Natural killer cell treated with Interleukin-12 subunit alpha and Interleukin-12 subunit beta and Interleukin-15 and Interleukin-18, amount 100 ng/mL, for 72 hours (primary cell): ENCODE data around the gene TBC1D7. TPM values are rescaled to one million over a fixed set of nuclear protein-coding genes. Genes with fewer than 3 reads are reported as not detected.
A peak's percentile ranks its signal among the peaks of the same experiment; 100 is the strongest.

Source experiments
- ATAC-seq, 2 donors: fragments of 150-1000 bp; cut with Tn5 transposase in 1 of 2; sonication (Bioruptor Pico), chemical (Tn5 transposase) in 1 of 2; 2 replicates each; pipeline ENCODE4 v1.10.0; 2021
- DNase-seq: peaks from one replicate; pipeline ENCODE4 v3.0.0; 2022; ENCODE audit warnings: low spot score
- H3K27ac Mint-ChIP-seq, 2 donors: 1 replicate in 1 of 2; 2 replicates in 1 of 2; pipeline ENCODE4 v1.8.0; 2022; ENCODE audit warnings: mixed read lengths in 2 of 2, mild to moderate bottlenecking in 1 of 2, moderate library complexity in 1 of 2
- H3K27me3 Mint-ChIP-seq, 2 donors: 1 replicate in 1 of 2; 2 replicates in 1 of 2; pipeline ENCODE4 v1.8.0; 2022; ENCODE audit warnings: mixed read lengths in 2 of 2
- H3K36me3 Mint-ChIP-seq: one replicate; pipeline ENCODE4 v1.8.0; 2022; ENCODE audit warnings: mixed read lengths
- H3K4me1 Mint-ChIP-seq, 2 donors: 1 replicate in 1 of 2; 2 replicates in 1 of 2; pipeline ENCODE4 v1.8.0; 2022; ENCODE audit warnings: low read depth in 2 of 2, mixed read lengths in 2 of 2, mild to moderate bottlenecking in 1 of 2
- H3K4me3 Mint-ChIP-seq: one replicate; pipeline ENCODE4 v1.8.0; 2022; ENCODE audit warnings: mixed read lengths
- H3K9me3 Mint-ChIP-seq: 2 replicates; pipeline ENCODE4 v1.8.0; 2022; ENCODE audit warnings: mixed read lengths
- total RNA-seq, 2 donors: library from RNA; stranded (reverse); gene quantifications; one replicate each; pipeline ENCODE4 v1.2.3, GENCODE V29; 2022

Gene TBC1D7
- total RNA-seq, 2 donors from 2014 or later, result 21.8 to 23.4 TPM

DNA sequence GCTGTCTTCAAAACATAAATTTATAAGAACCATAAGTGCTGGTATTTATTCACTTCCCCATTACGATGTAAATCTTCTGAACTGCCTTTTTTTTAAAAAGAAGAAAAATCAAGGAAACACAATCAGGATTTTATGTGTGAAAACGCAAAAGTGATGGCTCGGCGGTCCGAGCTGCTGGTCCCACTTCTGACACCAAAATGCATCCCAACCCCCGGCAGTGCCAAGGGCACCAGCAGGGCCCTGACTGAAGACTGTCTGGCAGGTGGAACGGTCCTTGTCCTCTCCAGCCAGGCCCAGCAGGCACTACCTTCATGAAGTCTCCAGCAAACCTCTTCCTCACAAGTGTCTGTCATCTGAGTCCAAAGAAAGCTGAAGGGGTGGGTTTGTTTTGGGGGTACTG lies 41.2 kb downstream of the TBC1D7 start:
- H3K4me3 Mint-ChIP-seq, result no peak overlapping the region
- peaks cover 0 to 4% of the 10 kb centered on the region in 2 donors for H3K4me1 Mint-ChIP-seq
- H3K27ac Mint-ChIP-seq, result no peak overlapping the region
- no peaks in the 10 kb centered on the region for H3K27me3 Mint-ChIP-seq
- H3K9me3 Mint-ChIP-seq, result no peaks in the 10 kb centered on the region
- H3K36me3 Mint-ChIP-seq, result no peaks in the 10 kb centered on the region
- no peak for DNase-seq
- no peak for ATAC-seq

DNA sequence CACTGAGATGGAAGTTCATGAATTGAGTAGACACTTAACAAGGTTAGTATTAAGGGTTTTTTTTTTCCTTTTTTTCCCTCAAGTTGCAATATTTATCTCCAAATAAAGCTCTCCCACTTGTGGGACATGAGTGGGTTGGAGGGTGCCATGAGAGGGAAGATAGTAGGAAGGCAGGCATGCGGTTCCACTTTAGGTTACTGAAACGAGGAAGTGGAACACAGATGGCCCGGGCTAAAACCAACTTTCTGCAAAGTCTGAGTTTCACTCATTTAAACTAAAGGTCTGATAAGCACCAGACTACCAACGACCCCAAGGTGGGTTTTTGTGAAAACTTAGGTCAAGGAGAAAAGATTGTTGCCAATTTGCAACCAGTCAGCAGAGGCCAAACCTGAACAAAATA lies 42.2 kb downstream of the TBC1D7 start:
- Mint-ChIP-seq H3K4me3 (no peak overlapping the region), H3K9me3 (no peaks in the 10 kb centered on the region), H3K27ac (no peak overlapping the region), H3K4me1 (peaks cover 0 to 4% of the 10 kb centered on the region in 2 donors), H3K36me3 (no peaks in the 10 kb centered on the region), H3K27me3 (no peaks in the 10 kb centered on the region)
- DNase-seq (no peak), ATAC-seq (no peak)

DNA sequence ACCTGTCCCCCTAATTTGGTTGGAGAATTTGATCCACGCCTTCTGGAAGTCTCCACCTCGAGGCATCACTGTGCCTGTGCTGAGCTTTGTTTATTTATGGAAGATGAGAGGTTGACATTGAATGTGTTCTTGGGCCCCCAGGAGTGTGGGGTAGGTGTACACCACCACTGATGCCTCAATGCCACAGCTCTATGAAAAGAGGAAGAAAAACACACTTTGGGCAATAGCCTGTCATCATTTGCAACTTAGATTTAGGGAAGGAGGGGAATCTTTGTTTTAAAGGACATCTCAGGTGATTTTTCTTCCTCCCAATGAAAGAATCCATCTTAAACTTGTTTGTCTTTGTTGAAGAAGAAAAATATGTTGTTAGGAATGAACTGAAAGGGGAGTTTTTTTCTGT lies 42.6 kb downstream of the TBC1D7 start:
- no peaks in the 10 kb centered on the region for H3K27me3 Mint-ChIP-seq
- no peak for ATAC-seq
- H3K4me1 Mint-ChIP-seq, result peaks cover 0 to 4% of the 10 kb centered on the region in 2 donors
- DNase-seq, result no peak
- H3K36me3 Mint-ChIP-seq, result no peaks in the 10 kb centered on the region
- H3K4me3 Mint-ChIP-seq, result no peak overlapping the region
- no peaks in the 10 kb centered on the region for H3K9me3 Mint-ChIP-seq
- H3K27ac Mint-ChIP-seq, result peak overlapping the region in 1 of 2 donors; percentile 18

DNA sequence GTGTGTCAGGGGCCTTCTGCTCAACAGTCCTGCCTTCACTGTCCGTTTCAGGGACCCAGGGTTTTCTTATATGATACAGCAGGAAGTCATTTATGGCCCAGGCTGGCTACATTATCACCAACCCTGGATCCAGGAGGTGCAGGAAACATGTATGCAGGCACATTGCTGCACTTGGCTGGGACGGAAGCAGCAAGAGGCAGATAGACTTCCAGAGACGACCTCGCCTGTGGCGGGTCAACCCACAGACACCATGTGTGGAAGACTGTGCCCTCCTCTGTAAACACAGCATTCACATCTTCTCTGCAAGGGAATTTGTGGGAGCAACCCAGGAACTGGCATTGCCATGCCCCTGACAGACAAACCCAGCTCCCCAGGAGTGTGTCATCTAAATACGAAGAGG lies 43.7 kb downstream of the TBC1D7 start:
- H3K36me3 Mint-ChIP-seq, result no peaks in the 10 kb centered on the region
- H3K27ac Mint-ChIP-seq, result no peak overlapping the region
- H3K9me3 Mint-ChIP-seq, result no peaks in the 10 kb centered on the region
- ATAC-seq, result no peak
- H3K4me3 Mint-ChIP-seq, result no peak overlapping the region
- DNase-seq, result no peak
- peaks cover 0 to 4% of the 10 kb centered on the region in 2 donors for H3K4me1 Mint-ChIP-seq
- H3K27me3 Mint-ChIP-seq, result no peaks in the 10 kb centered on the region

DNA sequence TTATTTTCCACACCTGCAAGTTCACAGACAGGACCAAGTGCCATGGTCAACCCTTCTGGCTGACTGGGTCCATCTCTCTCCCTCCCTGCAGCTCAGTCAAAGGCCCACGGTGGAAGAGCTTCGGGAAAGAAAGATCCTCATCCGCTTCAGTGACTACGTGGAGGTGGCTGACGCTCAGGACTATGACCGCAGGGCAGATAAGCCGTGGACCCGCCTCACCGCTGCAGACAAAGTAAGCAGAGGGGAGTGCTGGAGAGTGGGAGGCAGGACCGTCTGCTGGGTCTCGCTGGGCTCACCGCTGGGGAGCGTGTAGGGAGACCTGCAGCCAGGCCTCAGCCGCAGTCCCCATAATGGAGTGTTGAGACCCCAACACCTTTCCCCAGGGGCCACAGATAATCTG lies 45.0 kb downstream of the TBC1D7 start:
- peak in 1 of 2 donors; percentile 36 for ATAC-seq
- H3K4me1 Mint-ChIP-seq, result peaks cover 0 to 4% of the 10 kb centered on the region in 2 donors
- H3K36me3 Mint-ChIP-seq, result no peaks in the 10 kb centered on the region

DNA sequence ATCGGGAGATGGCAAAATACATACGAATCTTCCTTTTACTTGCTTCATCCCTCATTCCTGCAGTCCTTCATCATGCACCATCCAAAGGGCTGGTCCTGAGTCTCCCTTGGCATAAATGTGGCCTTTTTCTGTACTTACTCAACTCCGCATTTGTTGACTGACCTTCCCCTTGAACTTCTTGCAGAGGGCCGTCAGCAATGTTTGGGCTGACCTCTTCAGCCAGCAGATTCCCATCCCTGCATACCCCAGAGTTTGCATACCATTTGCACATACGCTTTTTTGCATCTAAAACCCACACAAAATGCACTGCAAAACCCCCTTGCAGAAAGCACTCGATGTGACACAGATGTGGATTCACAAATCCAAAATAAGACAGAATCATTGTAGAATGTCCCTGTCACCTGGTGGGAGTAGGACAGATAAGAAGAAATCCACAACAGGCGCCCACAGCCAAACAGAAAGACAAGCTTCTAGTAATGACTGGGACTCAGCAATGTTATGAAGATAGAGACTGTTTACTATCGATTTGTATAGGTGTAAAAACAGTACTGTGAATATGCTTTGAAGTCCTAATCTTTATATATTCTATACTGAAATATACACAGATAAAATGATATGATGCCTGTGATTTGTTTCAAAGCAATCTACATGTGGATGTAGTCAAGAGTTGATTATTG lies 45.8 kb downstream of the TBC1D7 start:
- ATAC-seq (no peak), DNase-seq (no peak)
- Mint-ChIP-seq H3K9me3 (no peaks in the 10 kb centered on the region), H3K36me3 (no peaks in the 10 kb centered on the region), H3K27me3 (no peaks in the 10 kb centered on the region), H3K4me1 (peaks cover 0 to 8% of the 10 kb centered on the region in 2 donors), H3K4me3 (no peak overlapping the region), H3K27ac (no peak overlapping the region)

More for the DNA sequence above, 45.0 kb downstream of the TBC1D7 start:
- Mint-ChIP-seq H3K27me3 (no peaks in the 10 kb centered on the region), H3K4me3 (no peak overlapping the region), H3K9me3 (no peaks in the 10 kb centered on the region), H3K27ac (no peak overlapping the region)
- DNase-seq, result no peak

DNA sequence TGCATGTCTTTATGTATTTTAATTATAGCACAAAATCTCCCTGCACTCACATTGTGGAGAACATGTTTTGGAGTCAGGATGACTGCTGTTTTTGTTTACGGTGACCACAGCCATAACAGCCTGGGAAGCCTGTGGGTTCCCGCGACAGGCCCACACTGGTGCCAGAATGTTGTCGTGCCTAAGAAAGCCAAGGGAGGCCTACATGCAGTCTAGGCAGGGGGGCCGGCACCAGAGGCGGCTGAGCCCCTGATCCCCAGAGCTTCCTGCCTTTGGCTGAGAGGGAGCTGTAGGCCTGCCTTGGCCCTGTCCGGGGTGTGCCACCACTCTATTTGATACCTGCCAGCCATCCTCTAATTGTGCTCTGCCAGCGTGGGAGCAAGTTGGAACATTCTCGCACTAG lies 46.7 kb downstream of the TBC1D7 start:
- DNase-seq (no peak), ATAC-seq (no peak)
- Mint-ChIP-seq H3K27ac (no peak overlapping the region), H3K4me3 (no peak overlapping the region), H3K27me3 (no peaks in the 10 kb centered on the region), H3K4me1 (peaks cover 0 to 10% of the 10 kb centered on the region in 2 donors), H3K9me3 (no peaks in the 10 kb centered on the region), H3K36me3 (no peaks in the 10 kb centered on the region)

DNA sequence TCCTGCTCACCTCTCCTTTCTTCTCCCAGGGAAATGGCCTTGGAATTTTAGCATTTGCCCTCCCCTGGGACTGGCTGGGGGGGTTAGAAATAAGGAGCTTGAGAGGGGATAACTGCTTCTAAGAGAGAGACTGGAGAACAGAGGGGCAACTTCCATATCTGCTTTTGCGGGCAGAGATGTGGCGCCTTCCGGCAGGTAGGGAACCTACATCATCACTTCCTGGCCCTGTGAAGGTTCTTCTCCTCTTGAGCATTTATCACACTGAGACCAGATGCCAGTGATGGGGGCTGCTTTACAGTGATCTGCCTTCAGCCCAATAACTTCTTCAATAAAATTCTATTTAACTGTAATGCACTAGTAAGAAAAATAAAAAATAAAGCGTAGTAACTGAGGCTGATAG lies 48.1 kb downstream of the TBC1D7 start:
- Mint-ChIP-seq H3K36me3 (no peaks in the 10 kb centered on the region), H3K27me3 (no peaks in the 10 kb centered on the region), H3K9me3 (no peaks in the 10 kb centered on the region), H3K4me3 (no peak overlapping the region), H3K4me1 (peaks cover 0 to 10% of the 10 kb centered on the region in 2 donors), H3K27ac (no peak overlapping the region)
- ATAC-seq (no peak), DNase-seq (no peak)

DNA sequence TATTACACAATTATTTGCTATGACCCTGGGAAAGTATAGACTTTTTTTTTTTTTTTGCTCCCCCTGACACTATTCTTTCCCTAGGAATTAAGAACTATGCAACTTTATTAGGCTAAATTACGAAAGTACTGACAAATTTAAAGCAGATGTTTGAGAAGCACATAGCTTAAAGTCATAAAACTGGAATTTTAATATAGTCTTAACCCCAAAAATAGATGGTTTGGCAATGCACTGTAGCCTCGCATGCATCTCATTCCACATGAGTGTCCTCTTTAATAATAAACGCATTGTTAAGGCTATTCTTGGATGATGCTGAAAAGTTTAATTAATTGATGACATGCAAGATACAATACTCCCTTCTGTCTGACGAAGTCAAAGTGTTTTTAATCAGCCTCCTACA lies 49.3 kb downstream of the TBC1D7 start:
- no peak overlapping the region for H3K4me3 Mint-ChIP-seq
- H3K36me3 Mint-ChIP-seq, result no peaks in the 10 kb centered on the region
- H3K27ac Mint-ChIP-seq, result no peak overlapping the region
- ATAC-seq, result no peak
- no peak for DNase-seq
- peaks cover 0 to 1% of the 10 kb centered on the region in 2 donors for H3K27me3 Mint-ChIP-seq
- H3K4me1 Mint-ChIP-seq, result peaks cover 6 to 9% of the 10 kb centered on the region in 2 donors
- no peaks in the 10 kb centered on the region for H3K9me3 Mint-ChIP-seq

DNA sequence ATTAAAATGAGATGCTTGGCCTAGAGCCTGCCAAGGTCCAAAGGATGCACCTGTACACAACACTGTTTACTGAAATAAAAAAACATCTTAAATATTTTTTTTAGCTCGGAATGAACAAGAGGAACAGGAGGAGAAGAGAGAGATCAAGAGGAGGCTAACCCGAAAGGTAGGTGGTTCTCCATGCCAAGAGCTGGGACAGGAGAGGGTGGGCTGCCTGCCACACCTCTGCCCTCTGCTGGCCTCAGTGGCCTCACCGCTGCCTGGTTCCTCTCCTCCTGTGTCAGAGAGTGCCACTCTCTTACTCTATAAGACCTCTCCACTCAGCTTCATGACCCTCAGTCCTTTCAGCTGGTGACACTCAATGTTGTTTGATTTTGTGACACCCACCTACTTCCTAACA lies 50.2 kb downstream of the TBC1D7 start:
- no peak for DNase-seq
- H3K4me1 Mint-ChIP-seq, result peaks cover 15 to 17% of the 10 kb centered on the region in 2 donors
- H3K36me3 Mint-ChIP-seq, result no peaks in the 10 kb centered on the region

DNA sequence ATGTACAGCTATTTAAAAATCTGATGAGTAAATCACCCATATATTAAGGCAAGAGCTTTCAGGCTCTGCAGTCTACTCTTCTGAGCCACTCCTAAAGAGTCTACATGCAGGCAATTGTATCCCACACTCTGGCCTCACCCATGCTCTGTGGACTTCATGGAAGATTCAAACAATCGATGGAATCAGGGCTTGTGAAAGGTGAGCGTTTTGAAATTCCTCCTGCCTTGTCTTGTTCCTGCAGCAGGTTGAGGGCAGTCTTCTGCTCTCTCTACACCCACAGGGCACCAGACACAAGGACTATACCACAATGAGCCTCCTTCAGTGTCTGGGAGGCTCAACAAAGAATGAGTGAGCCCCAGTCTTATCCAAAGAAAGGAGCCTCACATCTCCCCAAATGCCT lies 51.1 kb downstream of the TBC1D7 start:
- Mint-ChIP-seq H3K4me3 (no peak overlapping the region), H3K9me3 (no peaks in the 10 kb centered on the region), H3K36me3 (no peaks in the 10 kb centered on the region), H3K27ac (no peak overlapping the region), H3K4me1 (peaks cover 18% of the 10 kb centered on the region in 2 donors), H3K27me3 (peaks cover 2 to 7% of the 10 kb centered on the region in 2 donors)
- DNase-seq (no peak), ATAC-seq (no peak)

More for the DNA sequence above, 50.2 kb downstream of the TBC1D7 start:
- H3K27me3 Mint-ChIP-seq, result peaks cover 0 to 6% of the 10 kb centered on the region in 2 donors
- H3K9me3 Mint-ChIP-seq, result no peaks in the 10 kb centered on the region
- no peak for ATAC-seq
- no peak overlapping the region for H3K27ac Mint-ChIP-seq
- H3K4me3 Mint-ChIP-seq, result no peak overlapping the region

DNA sequence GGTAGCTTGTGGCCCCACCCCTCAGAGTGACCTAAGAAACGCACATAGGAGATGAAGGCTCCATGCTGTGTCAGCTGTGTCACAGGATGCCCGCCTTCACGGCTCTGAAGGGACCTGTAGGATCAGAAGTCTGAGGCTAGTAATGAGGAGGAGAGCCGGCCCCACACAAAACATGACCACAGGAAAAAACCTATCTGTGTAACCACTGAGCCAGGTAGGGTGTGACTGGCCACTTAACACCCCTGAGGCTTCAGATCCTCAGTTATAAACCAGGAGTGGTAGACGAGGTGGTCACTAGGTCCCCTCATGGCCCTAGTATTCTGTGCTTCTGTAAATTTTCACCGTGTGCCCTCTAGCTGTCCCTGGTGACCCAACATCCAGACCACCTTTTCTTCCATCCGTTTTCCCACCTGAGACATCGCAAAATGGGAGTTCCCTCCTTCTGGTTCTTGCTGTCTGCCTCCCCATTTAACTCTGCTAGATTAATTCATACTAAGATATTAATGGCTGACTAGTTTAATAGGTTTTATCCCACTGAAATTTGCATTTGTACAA lies 52.8 kb downstream of the TBC1D7 start:
- H3K4me1 Mint-ChIP-seq, result peaks cover 18 to 19% of the 10 kb centered on the region in 2 donors
- no peak for DNase-seq
- no peak overlapping the region for H3K27ac Mint-ChIP-seq
- no peaks in the 10 kb centered on the region for H3K36me3 Mint-ChIP-seq
- no peak for ATAC-seq
- H3K27me3 Mint-ChIP-seq, result peaks cover 6 to 9% of the 10 kb centered on the region in 2 donors
- H3K9me3 Mint-ChIP-seq, result no peaks in the 10 kb centered on the region
- no peak overlapping the region for H3K4me3 Mint-ChIP-seq

DNA sequence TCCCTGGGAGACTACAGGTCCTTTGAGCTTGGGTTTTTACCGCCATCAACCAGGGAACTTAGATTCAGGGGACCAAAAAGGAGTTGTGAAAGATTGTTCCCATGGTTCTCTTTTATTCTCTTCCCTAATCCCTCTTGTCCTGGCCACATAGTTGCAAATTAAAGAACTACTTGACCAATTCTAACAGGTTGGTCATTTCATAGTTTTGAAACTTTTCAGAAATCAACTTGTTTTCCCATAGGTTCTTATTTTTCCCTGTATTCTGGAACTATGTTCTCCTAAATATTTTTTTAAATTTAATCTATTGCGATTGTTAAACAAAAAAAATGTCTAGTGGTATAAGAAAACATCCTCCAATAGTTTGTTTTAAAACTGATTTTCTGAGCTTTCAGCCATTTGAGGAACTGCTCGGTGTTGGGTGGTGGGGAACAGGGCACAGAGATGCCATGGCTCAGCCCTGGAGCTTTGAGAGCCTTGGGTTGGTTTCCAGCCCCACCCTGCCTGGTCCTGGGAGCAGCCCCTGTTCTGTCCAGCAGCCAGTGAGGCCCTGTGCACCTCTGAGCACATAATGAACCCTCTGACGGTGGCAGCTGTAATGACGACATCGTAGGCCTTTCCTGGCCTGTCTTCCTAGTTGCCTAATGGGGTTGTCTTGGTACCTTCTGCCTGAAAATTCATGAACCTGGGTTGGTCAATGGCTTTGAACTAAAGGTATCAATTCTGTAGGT lies 53.5 kb downstream of the TBC1D7 start:
- peaks cover 18 to 19% of the 10 kb centered on the region in 2 donors for H3K4me1 Mint-ChIP-seq
- no peak for ATAC-seq
- no peaks in the 10 kb centered on the region for H3K36me3 Mint-ChIP-seq
- H3K27me3 Mint-ChIP-seq, result peaks cover 8 to 11% of the 10 kb centered on the region in 2 donors
- H3K27ac Mint-ChIP-seq, result peak overlapping the region in 1 of 2 donors; percentile 37
- peak overlapping the region; percentile 76 for H3K4me3 Mint-ChIP-seq
- DNase-seq, result no peak
- H3K9me3 Mint-ChIP-seq, result no peaks in the 10 kb centered on the region
